T-cell (primary cell): Measurements from ENCODE around the gene FBN1. TPM values are rescaled to one million over a fixed set of nuclear protein-coding genes. Genes with fewer than 3 reads are reported as not detected.

Experiments used
- ATAC-seq, 4 experiments: fragments of 200-7000 bp in 3 of 4; fragments of 150-1000 bp in 1 of 4; cut with Tn5 transposase; replicated peaks in 1 of 4; 1 replicate in 3 of 4; 2 replicates in 1 of 4; pipeline ENCODE4 v1.10.0; 2021; ENCODE audit warnings: moderate library complexity in 3 of 4, mild to moderate bottlenecking in 2 of 4, moderate number of reproducible peaks in 1 of 4
- CTCF ChIA-PET, 2 donors: fragments of 300-600 bp; sonication (Branson Sonifier 250); formaldehyde crosslinking; loops; one replicate each; lab custom pipeline; 2022; ENCODE audit warnings: antibody characterized with exemption in 2 of 2; lab: Charles Lee
- POLR2A ChIA-PET, 2 donors: fragments of 300-600 bp; sonication (Branson Sonifier 250); formaldehyde crosslinking; loops; one replicate each; lab custom pipeline; 2022; ENCODE audit warnings: antibody characterized with exemption in 2 of 2; lab: Charles Lee
- DNase-seq, 35 experiments: peaks; one replicate each; pipeline versions ENCODE4 v3.0.0 to v3.0.0-alpha.2; 2013 to 2023
- H3K27ac ChIP-seq: one replicate; pipeline ENCODE4 v1.5.1; 2013; ENCODE audit warnings: low read length
- H3K27me3 ChIP-seq, 2 experiments: replicated peaks in 1 of 2; 1 replicate in 1 of 2; 2 replicates in 1 of 2; pipeline versions ENCODE4 v1.6.1 to v1.7.0; 2013; ENCODE audit warnings: low read length in 1 of 2, mixed read lengths in 1 of 2; ENCODE audit not compliant: control insufficient read depth in 2 of 2, insufficient read depth in 2 of 2; ENCODE audit errors: extremely low read depth in 1 of 2
- H3K36me3 ChIP-seq, 2 donors: 1 replicate in 1 of 2; 2 replicates in 1 of 2; pipeline versions ENCODE4 v1.6.1 to v1.7.0; 2013; ENCODE audit warnings: low read length in 1 of 2; ENCODE audit not compliant: control insufficient read depth in 2 of 2, insufficient read depth in 1 of 2; ENCODE audit errors: extremely low read depth in 1 of 2
- H3K4me1 ChIP-seq, 2 experiments: 1 replicate in 1 of 2; 2 replicates in 1 of 2; pipeline versions ENCODE4 v1.6.1 to v1.7.0; 2013; ENCODE audit warnings: low read length in 2 of 2, mixed read lengths in 1 of 2; ENCODE audit not compliant: insufficient read depth in 2 of 2, control insufficient read depth in 1 of 2; ENCODE audit errors: extremely low read depth in 1 of 2
- H3K4me3 ChIP-seq, 2 donors: 1 replicate in 1 of 2; 2 replicates in 1 of 2; pipeline versions ENCODE4 v1.5.1 to v1.7.0; 2013; ENCODE audit warnings: mild to moderate bottlenecking in 2 of 2, low read length in 1 of 2, moderate library complexity in 1 of 2; ENCODE audit not compliant: control insufficient read depth in 1 of 2; ENCODE audit errors: extremely low read depth in 1 of 2
- H3K9me3 ChIP-seq: 2 replicates; pipeline ENCODE4 v1.7.0; 2013
- H3K27ac Mint-ChIP-seq, 2 donors: one replicate each; pipeline ENCODE4 v1.8.0; 2020 to 2021; ENCODE audit warnings: mild to moderate bottlenecking in 2 of 2, mixed read lengths in 2 of 2
- H3K27me3 Mint-ChIP-seq, 2 donors: one replicate each; pipeline ENCODE4 v1.8.0; 2021 to 2022; ENCODE audit warnings: mixed read lengths in 2 of 2
- H3K36me3 Mint-ChIP-seq: one replicate; pipeline ENCODE4 v1.8.0; 2021; ENCODE audit warnings: mixed read lengths
- H3K4me1 Mint-ChIP-seq, 3 donors: one replicate each; pipeline ENCODE4 v1.8.0; 2020 to 2022; ENCODE audit warnings: mixed read lengths in 3 of 3, mild to moderate bottlenecking in 1 of 3
- H3K4me3 Mint-ChIP-seq, 3 donors: one replicate each; pipeline ENCODE4 v1.8.0; 2020 to 2022; ENCODE audit warnings: mild to moderate bottlenecking in 3 of 3, mixed read lengths in 3 of 3, moderate library complexity in 3 of 3
- H3K9me3 Mint-ChIP-seq, 3 donors: one replicate each; pipeline ENCODE4 v1.8.0; 2020 to 2022; ENCODE audit warnings: mixed read lengths in 3 of 3
- WGBS: methylation state at CpG from one replicate; pipeline ENCODE4 v1.1.5; 2013; ENCODE audit warnings: missing lambda C conversion rate; ENCODE audit not compliant: insufficient coverage; 5-methylcytosine and 5-hydroxymethylcytosine counted together
- total RNA-seq, 35 experiments: library from RNA in 6 of 35; stranded (reverse) in 6 of 35; fragments of 120-200 nt in 1 of 35; gene quantifications; one replicate each; pipeline versions ENCODE4 v1.2.1 to v1.2.4 and lab custom pipeline; 2013 to 2026

The FBN1 gene
- total RNA-seq, 5 donors from 2014 or later (not counting 1 experiment from before 2014, with no cell fraction given) = 0.28 to 1.2 (median 0.79) TPM

GRCh38 chr15:48604567-48604966 is 40.9 kb downstream of the FBN1 start:
- ChIA-PET POLR2A (no interaction called here), CTCF (no interaction called here)
- DNase-seq (no peak), ATAC-seq (no peak)
- Histone ChIP-seq H3K9me3 (no peaks in the 10 kb centered on the region), H3K4me1 (no peaks in the 10 kb centered on the region), H3K27ac (no peak overlapping the region), H3K36me3 (no peaks in the 10 kb centered on the region), H3K27me3 (no peaks in the 10 kb centered on the region), H3K4me3 (no peak overlapping the region)
- Mint-ChIP-seq H3K27ac (no peak overlapping the region), H3K4me1 (no peaks in the 10 kb centered on the region), H3K36me3 (no peaks in the 10 kb centered on the region), H3K27me3 (peaks cover 4 to 7% of the 10 kb centered on the region in 2 donors), H3K9me3 (peaks cover 0 to 2% (median 0%) of the 10 kb centered on the region in 3 donors), H3K4me3 (no peak overlapping the region)

- H3K4me3 Mint-ChIP-seq = no peak overlapping the region
- WGBS = no CpG with 5 or more reads among the region's 3 CpGs
Observed at GRCh38 chr15:48603922-48604321, 41.6 kb downstream of the FBN1 start.

GRCh38 chr15:48603123-48603500 is 42.4 kb downstream of the FBN1 start:
- H3K27ac Mint-ChIP-seq = no peak overlapping the region
- no peak overlapping the region for H3K27ac ChIP-seq
- H3K4me3 Mint-ChIP-seq = no peak overlapping the region
- H3K4me1 Mint-ChIP-seq = no peaks in the 10 kb centered on the region
- H3K4me3 ChIP-seq = no peak overlapping the region
- no peaks in the 10 kb centered on the region for H3K36me3 ChIP-seq
- ChIA-PET POLR2A (no interaction called here), CTCF (no interaction called here)
- H3K27me3 ChIP-seq = no peaks in the 10 kb centered on the region
- H3K9me3 ChIP-seq = no peaks in the 10 kb centered on the region
- peaks cover 0 to 2% (median 0%) of the 10 kb centered on the region in 3 donors for H3K9me3 Mint-ChIP-seq
- ATAC-seq (no peak), DNase-seq (no peak)
- 100% methylated on average over 2 of the region's 6 CpGs for WGBS
- peaks cover 4 to 7% of the 10 kb centered on the region in 2 donors for H3K27me3 Mint-ChIP-seq
- H3K4me1 ChIP-seq = no peaks in the 10 kb centered on the region
- no peaks in the 10 kb centered on the region for H3K36me3 Mint-ChIP-seq

More at GRCh38 chr15:48603922-48604321, 41.6 kb downstream of the FBN1 start:
- Mint-ChIP-seq H3K4me1 (no peaks in the 10 kb centered on the region), H3K36me3 (no peaks in the 10 kb centered on the region), H3K9me3 (peaks cover 0 to 2% (median 0%) of the 10 kb centered on the region in 3 donors), H3K27me3 (peaks cover 4 to 7% of the 10 kb centered on the region in 2 donors), H3K27ac (no peak overlapping the region)
- CTCF ChIA-PET = no interaction called here
- no peaks in the 10 kb centered on the region for H3K36me3 ChIP-seq
- DNase-seq = no peak
- no peaks in the 10 kb centered on the region for H3K9me3 ChIP-seq
- no peaks in the 10 kb centered on the region for H3K4me1 ChIP-seq
- no peak overlapping the region for H3K27ac ChIP-seq
- H3K27me3 ChIP-seq = no peaks in the 10 kb centered on the region
- H3K4me3 ChIP-seq = no peak overlapping the region
- POLR2A ChIA-PET = no interaction called here
- no peak for ATAC-seq

GRCh38 chr15:48602358-48603122 is 43.0 kb downstream of the FBN1 start:
- DNase-seq (no peak), ATAC-seq (no peak)
- Histone ChIP-seq H3K27me3 (no peaks in the 10 kb centered on the region), H3K9me3 (no peaks in the 10 kb centered on the region), H3K4me1 (no peaks in the 10 kb centered on the region), H3K36me3 (no peaks in the 10 kb centered on the region), H3K27ac (no peak overlapping the region), H3K4me3 (no peak overlapping the region)
- no peaks in the 10 kb centered on the region for H3K4me1 Mint-ChIP-seq
- no peak overlapping the region for H3K4me3 Mint-ChIP-seq
- no CpG with 5 or more reads among the region's 4 CpGs for WGBS
- H3K27me3 Mint-ChIP-seq = peaks cover 4 to 7% of the 10 kb centered on the region in 2 donors
- H3K27ac Mint-ChIP-seq = no peak overlapping the region
- peaks cover 0 to 2% (median 0%) of the 10 kb centered on the region in 3 donors for H3K9me3 Mint-ChIP-seq
- CTCF ChIA-PET = no interaction called here
- POLR2A ChIA-PET = no interaction called here
- H3K36me3 Mint-ChIP-seq = no peaks in the 10 kb centered on the region

GRCh38 chr15:48601095-48601494 is 44.4 kb downstream of the FBN1 start:
- no peaks in the 10 kb centered on the region for H3K36me3 ChIP-seq
- H3K27me3 Mint-ChIP-seq = peaks cover 4 to 7% of the 10 kb centered on the region in 2 donors
- ChIA-PET POLR2A (no interaction called here), CTCF (no interaction called here)
- no peaks in the 10 kb centered on the region for H3K9me3 Mint-ChIP-seq
- no peak for ATAC-seq
- no peak for DNase-seq
- H3K27ac ChIP-seq = no peak overlapping the region
- H3K4me1 ChIP-seq = no peaks in the 10 kb centered on the region
- no peaks in the 10 kb centered on the region for H3K27me3 ChIP-seq
- H3K9me3 ChIP-seq = no peaks in the 10 kb centered on the region
- no peaks in the 10 kb centered on the region for H3K4me1 Mint-ChIP-seq
- WGBS = 70% methylated on average over 2 of the region's 4 CpGs
- H3K4me3 ChIP-seq = no peak overlapping the region
- H3K36me3 Mint-ChIP-seq = no peaks in the 10 kb centered on the region
- H3K27ac Mint-ChIP-seq = no peak overlapping the region
- H3K4me3 Mint-ChIP-seq = no peak overlapping the region

- Histone ChIP-seq H3K4me3 (no peak overlapping the region), H3K9me3 (no peaks in the 10 kb centered on the region), H3K36me3 (no peaks in the 10 kb centered on the region), H3K27ac (no peak overlapping the region), H3K4me1 (no peaks in the 10 kb centered on the region), H3K27me3 (no peaks in the 10 kb centered on the region)
- Mint-ChIP-seq H3K4me3 (no peak overlapping the region), H3K9me3 (no peaks in the 10 kb centered on the region), H3K27ac (no peak overlapping the region), H3K27me3 (peaks cover 4 to 7% of the 10 kb centered on the region in 2 donors), H3K36me3 (no peaks in the 10 kb centered on the region), H3K4me1 (peaks cover 0 to 7% (median 0%) of the 10 kb centered on the region in 3 donors)
- ChIA-PET POLR2A (no interaction called here), CTCF (no interaction called here)
- ATAC-seq (no peak), DNase-seq (no peak)
- 84% methylated on average over 3 of the region's 4 CpGs for WGBS
Observed at GRCh38 chr15:48596841-48597240, 48.7 kb downstream of the FBN1 start.
